SK-N-SH (cell line): ENCODE data around the gene ABCA8.

ENCODE experiments used
- EP300 ChIP-seq, 2 experiments: IDR thresholded peaks; 2 replicates each; pipeline versions ENCODE4 v1.4.0 to v1.6.1; 2012; ENCODE audit warnings: borderline replicate concordance in 1 of 2, low read depth in 1 of 2, low read length in 1 of 2
- GABPA ChIP-seq: IDR thresholded peaks from 2 replicates; pipeline ENCODE4 v1.4.0; 2012; ENCODE audit warnings: low read depth, mild to moderate bottlenecking
- NRF1 ChIP-seq: IDR thresholded peaks from 2 replicates; pipeline ENCODE4 v1.6.1; 2012; ENCODE audit warnings: low read depth, mild to moderate bottlenecking, low read length
- RCOR1 ChIP-seq: fragments of 150-350 bp; IDR thresholded peaks from 2 replicates; pipeline ENCODE4 v1.6.1; 2017; ENCODE audit warnings: antibody characterized with exemption, low read length
- REST ChIP-seq: IDR thresholded peaks from 2 replicates; pipeline ENCODE4 v1.6.1; 2012; ENCODE audit warnings: mild to moderate bottlenecking, low read depth, low read length, moderate library complexity
- TAF1 ChIP-seq: IDR thresholded peaks from 2 replicates; pipeline ENCODE4 v1.6.1; 2012; ENCODE audit warnings: low read depth, mild to moderate bottlenecking, low read length, moderate library complexity, borderline replicate concordance
- TEAD4 ChIP-seq: IDR thresholded peaks from 2 replicates; pipeline ENCODE4 v1.4.0; 2012; ENCODE audit warnings: mild to moderate bottlenecking, borderline replicate concordance; ENCODE audit not compliant: insufficient read depth
- TF ChIP-seq, protein P1 (sequence below): fragments of 150-350 bp; IDR thresholded peaks from 2 replicates; pipeline ENCODE4 v1.6.1; 2017; ENCODE audit warnings: antibody characterized with exemption, low read length, low read depth, borderline replicate concordance
- TF ChIP-seq, protein P2 (sequence below): fragments of 200-600 bp; sonication (generic); IDR thresholded peaks from 2 replicates; pipeline ENCODE4 v1.6.1; 2017; ENCODE audit warnings: antibody characterized with exemption, mild to moderate bottlenecking, moderate library complexity

GRCh38 chr17:68892658-68893057 is 62.5 kb downstream of the ABCA8 start:
- TF ChIP-seq NRF1 (no peak), TAF1 (no peak), GABPA (no peak), EP300 (IDR thresholded peaks at IDR 0.05; ENCODE audit: borderline replicate concordance in 1 of 2, low read depth in 1 of 2, low read length in 1 of 2) (no peak), TEAD4 (no peak), RCOR1 (no peak), REST (no peak)
- TF ChIP-seq, protein P1, sequence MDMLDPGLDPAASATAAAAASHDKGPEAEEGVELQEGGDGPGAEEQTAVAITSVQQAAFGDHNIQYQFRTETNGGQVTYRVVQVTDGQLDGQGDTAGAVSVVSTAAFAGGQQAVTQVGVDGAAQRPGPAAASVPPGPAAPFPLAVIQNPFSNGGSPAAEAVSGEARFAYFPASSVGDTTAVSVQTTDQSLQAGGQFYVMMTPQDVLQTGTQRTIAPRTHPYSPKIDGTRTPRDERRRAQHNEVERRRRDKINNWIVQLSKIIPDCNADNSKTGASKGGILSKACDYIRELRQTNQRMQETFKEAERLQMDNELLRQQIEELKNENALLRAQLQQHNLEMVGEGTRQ = no peak
- TF ChIP-seq, protein P2, sequence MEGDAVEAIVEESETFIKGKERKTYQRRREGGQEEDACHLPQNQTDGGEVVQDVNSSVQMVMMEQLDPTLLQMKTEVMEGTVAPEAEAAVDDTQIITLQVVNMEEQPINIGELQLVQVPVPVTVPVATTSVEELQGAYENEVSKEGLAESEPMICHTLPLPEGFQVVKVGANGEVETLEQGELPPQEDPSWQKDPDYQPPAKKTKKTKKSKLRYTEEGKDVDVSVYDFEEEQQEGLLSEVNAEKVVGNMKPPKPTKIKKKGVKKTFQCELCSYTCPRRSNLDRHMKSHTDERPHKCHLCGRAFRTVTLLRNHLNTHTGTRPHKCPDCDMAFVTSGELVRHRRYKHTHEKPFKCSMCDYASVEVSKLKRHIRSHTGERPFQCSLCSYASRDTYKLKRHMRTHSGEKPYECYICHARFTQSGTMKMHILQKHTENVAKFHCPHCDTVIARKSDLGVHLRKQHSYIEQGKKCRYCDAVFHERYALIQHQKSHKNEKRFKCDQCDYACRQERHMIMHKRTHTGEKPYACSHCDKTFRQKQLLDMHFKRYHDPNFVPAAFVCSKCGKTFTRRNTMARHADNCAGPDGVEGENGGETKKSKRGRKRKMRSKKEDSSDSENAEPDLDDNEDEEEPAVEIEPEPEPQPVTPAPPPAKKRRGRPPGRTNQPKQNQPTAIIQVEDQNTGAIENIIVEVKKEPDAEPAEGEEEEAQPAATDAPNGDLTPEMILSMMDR = no peak
